Neural progenitor cell (in vitro differentiated cells): ENCODE measurements around the gene LCA5L.

Source experiments
- EZH2phosphoT487 ChIP-seq: fragments of 200-600 bp; sonication (generic); IDR thresholded peaks from 2 replicates; pipeline ENCODE4 v1.6.1; 2017; ENCODE audit warnings: antibody characterized with exemption
- TF ChIP-seq, protein P1 (sequence below): fragments of 200-600 bp; sonication (generic); IDR thresholded peaks from 2 replicates; pipeline ENCODE4 v1.5.1; 2017; ENCODE audit warnings: antibody characterized with exemption, mild to moderate bottlenecking

DNA sequence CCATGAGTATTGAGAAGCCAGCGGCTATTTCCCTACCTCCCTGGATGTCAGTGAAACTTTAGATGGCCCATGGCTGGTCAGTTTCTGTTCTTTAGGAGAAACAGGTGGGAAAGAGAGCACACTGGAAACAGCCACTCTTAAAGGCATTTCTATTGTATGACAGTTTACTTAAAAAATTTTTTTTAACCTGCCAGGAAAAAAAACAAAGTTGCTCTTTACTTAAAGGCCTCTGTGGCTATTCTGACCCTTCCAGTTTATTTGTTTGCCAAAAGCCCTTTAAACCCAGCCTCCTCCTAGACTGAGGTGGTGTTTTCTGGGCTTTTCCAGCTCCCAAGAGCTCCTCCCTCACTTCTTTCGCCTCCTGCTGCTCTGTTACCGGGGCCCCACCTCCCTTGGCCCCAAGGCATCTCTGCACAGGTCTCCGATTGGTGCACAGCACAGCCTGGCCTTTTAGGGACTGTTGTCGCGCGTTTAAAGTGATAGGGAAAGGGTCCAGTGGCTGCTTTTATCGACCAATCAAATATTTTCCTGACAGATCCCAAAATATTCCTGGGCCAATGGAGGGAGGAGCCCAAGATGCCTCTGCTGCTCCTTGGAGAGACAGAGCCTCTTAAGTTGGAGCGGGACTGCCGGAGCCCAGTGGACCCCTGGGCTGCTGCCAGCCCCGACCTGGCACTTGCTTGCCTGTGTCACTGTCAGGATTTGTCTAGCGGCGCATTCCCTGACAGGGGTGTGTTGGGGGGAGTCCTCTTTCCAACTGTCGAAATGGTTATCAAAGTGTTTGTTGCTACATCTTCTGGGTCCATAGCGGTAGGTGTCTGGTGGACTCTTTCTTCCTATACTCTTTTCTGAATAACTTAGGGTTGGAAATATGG is 6.0 kb upstream of the LCA5L start, which contains the start of gene SH3BGR:
- TF ChIP-seq, protein P1, sequence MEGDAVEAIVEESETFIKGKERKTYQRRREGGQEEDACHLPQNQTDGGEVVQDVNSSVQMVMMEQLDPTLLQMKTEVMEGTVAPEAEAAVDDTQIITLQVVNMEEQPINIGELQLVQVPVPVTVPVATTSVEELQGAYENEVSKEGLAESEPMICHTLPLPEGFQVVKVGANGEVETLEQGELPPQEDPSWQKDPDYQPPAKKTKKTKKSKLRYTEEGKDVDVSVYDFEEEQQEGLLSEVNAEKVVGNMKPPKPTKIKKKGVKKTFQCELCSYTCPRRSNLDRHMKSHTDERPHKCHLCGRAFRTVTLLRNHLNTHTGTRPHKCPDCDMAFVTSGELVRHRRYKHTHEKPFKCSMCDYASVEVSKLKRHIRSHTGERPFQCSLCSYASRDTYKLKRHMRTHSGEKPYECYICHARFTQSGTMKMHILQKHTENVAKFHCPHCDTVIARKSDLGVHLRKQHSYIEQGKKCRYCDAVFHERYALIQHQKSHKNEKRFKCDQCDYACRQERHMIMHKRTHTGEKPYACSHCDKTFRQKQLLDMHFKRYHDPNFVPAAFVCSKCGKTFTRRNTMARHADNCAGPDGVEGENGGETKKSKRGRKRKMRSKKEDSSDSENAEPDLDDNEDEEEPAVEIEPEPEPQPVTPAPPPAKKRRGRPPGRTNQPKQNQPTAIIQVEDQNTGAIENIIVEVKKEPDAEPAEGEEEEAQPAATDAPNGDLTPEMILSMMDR, result no peak
- no peak for TF ChIP-seq EZH2phosphoT487
